Epithelial cell of esophagus (primary cell): ENCODE data around the gene ITPR2.

ENCODE experiments used
- DNase-seq: peaks from one replicate; pipeline ENCODE4 v3.0.0; 2010; ENCODE audit warnings: low read depth
- H3K4me3 ChIP-seq: 2 replicates; pipeline ENCODE4 v1.5.1; 2011; ENCODE audit warnings: mild to moderate bottlenecking, low read length, control low read depth
- TF ChIP-seq, protein P1 (sequence below): IDR thresholded peaks from 2 replicates; pipeline ENCODE4 v1.5.1; 2011; ENCODE audit warnings: low read depth, mild to moderate bottlenecking, low read length, control low read depth, inconsistent platforms; ENCODE audit not compliant: insufficient read depth; ENCODE audit errors: missing control alignments

ITPR2 gene

DNA sequence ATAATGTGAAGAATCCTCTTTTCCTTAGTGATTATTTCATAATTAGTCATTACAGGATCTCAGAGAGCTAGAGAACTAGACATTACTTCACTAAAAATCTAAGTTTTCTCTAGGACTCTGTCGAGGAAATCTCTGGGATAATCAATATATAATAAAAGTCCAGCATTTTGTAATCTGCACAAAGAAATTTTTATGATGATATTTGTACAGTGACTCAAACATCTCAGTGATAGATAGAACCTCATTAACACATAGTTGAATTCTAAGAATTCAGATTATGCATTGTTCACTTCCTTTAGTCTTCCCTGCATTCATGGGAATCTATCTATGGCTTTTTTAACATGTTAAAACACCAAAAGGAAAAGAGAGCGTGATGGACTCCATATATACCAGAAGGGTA lies 11.0 kb downstream of the ITPR2 start:
- no peak overlapping the region for H3K4me3 ChIP-seq
- TF ChIP-seq, protein P1, sequence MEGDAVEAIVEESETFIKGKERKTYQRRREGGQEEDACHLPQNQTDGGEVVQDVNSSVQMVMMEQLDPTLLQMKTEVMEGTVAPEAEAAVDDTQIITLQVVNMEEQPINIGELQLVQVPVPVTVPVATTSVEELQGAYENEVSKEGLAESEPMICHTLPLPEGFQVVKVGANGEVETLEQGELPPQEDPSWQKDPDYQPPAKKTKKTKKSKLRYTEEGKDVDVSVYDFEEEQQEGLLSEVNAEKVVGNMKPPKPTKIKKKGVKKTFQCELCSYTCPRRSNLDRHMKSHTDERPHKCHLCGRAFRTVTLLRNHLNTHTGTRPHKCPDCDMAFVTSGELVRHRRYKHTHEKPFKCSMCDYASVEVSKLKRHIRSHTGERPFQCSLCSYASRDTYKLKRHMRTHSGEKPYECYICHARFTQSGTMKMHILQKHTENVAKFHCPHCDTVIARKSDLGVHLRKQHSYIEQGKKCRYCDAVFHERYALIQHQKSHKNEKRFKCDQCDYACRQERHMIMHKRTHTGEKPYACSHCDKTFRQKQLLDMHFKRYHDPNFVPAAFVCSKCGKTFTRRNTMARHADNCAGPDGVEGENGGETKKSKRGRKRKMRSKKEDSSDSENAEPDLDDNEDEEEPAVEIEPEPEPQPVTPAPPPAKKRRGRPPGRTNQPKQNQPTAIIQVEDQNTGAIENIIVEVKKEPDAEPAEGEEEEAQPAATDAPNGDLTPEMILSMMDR, result no peak
- DNase-seq, result no peak

DNA sequence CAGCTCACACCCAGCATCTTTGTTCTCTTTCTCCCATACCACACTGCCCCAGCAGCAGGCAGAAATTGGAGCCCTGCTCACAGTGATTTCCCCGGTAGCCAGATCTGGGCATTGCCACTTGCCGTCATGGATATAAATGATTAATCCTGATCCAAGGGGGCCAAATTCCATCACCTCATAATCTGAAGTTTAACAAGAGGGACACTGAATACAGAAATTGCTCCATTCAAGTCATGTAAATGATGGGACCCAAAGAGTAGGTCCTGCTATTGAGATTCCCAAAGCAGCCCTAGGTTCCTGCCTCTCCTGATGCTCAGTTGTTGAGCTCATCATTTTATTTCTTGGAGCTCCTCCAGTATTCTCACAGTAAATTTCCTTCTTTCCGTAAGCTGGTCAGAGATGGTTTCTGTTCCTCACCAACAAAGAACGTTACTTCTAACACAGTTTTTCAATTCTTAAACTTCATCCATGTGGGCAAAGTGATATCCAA lies 11.7 kb downstream of the ITPR2 start:
- H3K4me3 ChIP-seq, result no peak overlapping the region
- no peak for DNase-seq
- TF ChIP-seq, protein P1, result no peak

DNA sequence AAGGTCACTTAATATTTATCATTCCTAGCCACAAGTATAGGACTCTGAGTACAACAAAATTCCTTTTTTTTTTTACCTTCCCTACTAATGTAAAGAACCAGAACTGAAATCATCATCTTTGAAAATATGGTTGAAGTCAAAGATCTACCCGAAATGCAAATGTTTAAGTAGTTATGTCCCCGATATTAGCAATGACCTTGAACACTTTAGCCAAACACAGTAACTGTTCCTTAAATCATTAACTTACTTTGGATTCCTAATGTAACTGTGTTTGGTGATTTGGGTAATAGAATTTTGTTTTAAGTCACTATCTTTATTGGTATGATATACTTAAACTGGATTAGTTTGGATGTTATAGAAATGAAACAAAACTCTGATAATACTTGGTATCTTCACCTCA lies 14.4 kb downstream of the ITPR2 start:
- no peak for DNase-seq
- no peak overlapping the region for H3K4me3 ChIP-seq
- TF ChIP-seq, protein P1, result no peak

DNA sequence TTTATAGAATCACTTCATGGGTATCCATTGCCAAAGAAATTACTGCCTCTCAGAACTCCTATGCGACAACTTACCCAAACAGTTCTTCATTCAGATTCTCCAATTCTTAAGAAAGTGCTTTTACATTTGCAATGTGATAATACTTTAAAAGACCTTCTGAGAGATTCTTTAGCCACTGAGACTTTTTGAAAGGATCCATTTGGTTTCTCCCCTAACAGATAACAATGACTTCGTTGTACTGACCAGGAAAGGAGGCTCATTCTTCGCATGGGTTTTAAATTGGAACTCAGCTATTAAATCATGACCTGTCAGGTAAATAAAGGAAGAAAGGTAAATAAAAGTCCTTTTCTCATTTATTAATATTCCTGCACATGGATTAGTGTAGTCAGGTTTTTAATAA lies 14.8 kb downstream of the ITPR2 start:
- TF ChIP-seq, protein P1, result no peak
- no peak for DNase-seq

DNA sequence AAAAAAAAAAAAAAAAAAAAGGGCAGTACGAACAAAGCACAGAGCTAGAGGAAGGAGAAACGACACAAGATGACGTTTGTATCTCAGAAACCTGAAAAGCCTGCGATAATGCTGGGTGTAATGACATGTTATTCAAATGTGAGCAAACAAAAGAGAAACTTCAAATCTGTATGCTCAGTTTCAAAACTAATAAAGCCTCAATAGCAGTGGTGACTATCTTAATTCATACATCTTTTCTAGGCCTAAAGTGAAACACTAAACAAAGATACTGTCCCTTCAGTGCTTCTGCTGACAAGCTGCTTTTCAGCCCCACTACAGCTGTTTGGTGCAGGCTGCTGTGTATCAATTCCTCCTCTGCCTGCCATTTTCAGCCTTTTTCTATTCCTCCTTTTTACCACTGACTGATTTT lies 15.8 kb downstream of the ITPR2 start:
- no peak overlapping the region for H3K4me3 ChIP-seq
- TF ChIP-seq, protein P1, result no peak
- DNase-seq, result no peak

More for the DNA sequence above, 14.8 kb downstream of the ITPR2 start:
- H3K4me3 ChIP-seq, result no peak overlapping the region

DNA sequence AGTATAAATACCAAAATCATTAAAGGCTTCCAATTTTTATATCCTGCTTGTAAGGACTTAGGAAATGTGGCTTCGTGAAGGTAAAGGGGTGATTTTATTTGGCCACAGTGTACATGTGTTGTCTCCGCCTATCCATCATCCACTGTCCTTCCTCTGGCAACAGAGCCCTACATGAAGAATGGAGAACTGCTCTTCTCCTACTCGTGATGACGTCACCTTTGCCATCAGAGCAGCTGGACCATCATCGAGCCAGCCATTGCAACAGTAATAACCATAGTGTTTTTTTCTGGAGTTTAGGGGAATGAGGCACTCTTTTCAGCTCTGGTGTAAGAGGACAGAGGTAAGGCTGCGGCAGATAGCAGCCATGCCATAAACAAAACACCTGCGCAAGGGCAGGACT lies 19.2 kb downstream of the ITPR2 start:
- TF ChIP-seq, protein P1, result no peak
- no peak overlapping the region for H3K4me3 ChIP-seq
- no peak for DNase-seq

DNA sequence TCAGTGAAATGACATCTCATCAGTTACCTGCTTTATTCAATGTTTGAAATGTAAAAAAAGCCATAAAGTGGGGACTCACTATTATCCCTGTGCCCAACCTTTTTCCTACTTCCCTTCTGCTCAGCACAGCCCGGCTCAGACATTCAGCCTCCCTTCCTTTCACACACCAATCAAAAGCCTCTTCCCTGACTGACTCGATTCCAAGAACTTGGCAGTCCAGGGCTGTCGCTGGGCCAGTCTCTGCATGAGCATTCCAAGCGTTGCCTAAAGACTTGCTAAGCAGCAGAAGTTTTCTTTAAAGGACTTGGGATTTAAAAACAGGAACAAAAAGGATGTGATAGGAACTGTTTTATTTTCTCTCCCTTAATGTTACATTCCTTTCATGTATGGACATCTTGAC lies 22.7 kb downstream of the ITPR2 start:
- no peak overlapping the region for H3K4me3 ChIP-seq
- TF ChIP-seq, protein P1, result no peak
- DNase-seq, result peak; percentile 82
